Measurements from ENCODE around the gene DENND1A.
"Not testable (repeated sequence)": the region's sequence is repeated elsewhere in the genome, so short reads cannot be mapped to it uniquely, and the experiment has no call there.

The DENND1A gene

GRCh38 chr9:123861756-123862120 lies 68.2 kb downstream of the DENND1A start:
- no peak for DNase-seq

DNA sequence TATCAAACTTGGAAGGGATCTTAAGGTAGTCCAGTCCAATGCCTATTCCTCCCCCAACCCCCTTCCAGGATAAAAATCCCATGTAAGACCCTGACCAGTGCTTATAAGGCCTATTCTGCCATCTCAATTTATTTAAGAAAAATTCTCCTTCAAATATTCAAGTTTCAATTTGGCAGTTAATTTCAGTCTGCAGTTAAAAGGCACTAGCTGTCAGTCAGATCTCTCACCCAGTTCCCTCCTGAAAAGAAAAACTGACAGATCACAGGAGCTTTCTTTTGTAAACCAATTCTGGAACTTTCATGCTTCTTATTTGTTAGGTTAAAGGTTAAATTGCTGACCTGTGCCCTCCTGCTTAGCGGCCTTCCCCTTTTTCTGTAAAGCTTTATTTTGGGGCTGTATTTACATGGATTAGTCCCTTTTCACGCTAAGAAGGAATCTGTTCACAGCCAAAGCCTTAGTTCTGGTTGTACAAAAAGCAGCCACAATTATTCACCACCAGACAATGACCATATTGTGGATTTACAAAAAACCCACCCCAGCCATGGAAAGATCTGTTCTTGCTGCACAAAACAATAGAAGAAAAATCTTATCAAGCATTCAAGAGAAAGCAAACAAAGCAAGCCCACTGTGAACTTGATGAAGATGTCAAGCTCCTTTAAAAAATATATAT lies 68.7 kb downstream of the DENND1A start:
- DNase-seq: no peak

DNA sequence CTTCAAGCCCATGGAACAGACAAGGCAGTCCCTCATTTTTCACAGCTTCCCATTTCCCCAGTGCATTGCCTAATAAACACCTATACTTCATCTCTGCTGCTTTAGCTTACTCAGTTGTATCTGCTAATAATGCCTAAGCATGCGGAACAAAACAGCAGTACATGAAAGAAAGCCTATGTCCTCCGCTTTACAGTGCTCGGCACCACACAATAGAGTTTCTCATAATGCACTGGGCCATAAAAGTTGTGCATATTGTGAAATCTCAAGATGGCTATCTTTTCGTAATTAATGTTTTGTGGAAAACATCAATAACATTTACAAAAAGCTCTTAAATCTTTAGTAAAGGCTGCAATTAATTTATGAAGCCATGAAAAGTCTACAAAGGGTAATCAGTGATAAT lies 69.3 kb downstream of the DENND1A start:
- DNase-seq: no peak

GRCh38 chr9:123852403-123852802 lies 77.5 kb downstream of the DENND1A start:
- DNase-seq: no peak

DNA sequence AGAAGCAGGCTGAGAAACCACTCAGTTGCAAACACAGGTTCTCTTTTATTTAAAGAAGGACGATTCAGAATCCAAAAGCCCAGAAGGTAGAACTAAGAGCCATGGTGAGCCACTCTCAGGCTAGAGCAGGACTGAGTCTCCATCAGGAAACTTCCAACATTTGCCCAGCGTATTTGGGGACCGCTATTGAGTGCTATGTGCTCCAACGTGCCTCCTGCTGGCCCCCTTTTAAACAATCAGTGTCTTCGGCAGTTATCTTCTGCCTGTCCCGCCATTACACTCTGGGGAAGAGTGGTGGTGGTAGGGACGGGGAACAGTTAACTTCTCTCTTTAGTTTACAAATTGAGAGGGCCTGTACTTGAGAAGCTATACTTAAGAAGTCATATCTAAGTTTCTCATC lies 78.1 kb downstream of the DENND1A start:
- DNase-seq: no peak

GRCh38 chr9:123848447-123849085 lies 81.4 kb downstream of the DENND1A start:
- DNase-seq: no peak

DNA sequence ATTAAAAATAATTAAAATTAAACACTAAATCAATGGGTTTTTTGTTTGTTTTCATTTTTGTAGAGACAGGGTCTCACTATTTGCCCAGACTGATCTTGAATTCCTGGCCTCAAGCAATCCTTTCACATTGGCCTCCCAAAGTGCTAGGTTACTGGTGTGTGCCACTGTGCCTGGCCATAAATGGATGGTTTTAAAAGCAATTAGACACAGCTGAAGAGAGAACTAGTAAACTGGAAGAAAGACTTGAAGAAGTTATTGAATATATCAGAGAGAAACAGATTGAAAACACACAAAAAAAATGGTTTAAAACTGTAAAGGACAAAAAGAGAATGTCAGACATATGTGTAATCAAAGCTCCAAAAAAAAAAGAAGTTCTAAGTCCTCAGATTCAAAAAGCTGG lies 83.0 kb downstream of the DENND1A start:
- DNase-seq: no peak

GRCh38 chr9:123843703-123844102 lies 86.2 kb downstream of the DENND1A start:
- no peak for DNase-seq

DNA sequence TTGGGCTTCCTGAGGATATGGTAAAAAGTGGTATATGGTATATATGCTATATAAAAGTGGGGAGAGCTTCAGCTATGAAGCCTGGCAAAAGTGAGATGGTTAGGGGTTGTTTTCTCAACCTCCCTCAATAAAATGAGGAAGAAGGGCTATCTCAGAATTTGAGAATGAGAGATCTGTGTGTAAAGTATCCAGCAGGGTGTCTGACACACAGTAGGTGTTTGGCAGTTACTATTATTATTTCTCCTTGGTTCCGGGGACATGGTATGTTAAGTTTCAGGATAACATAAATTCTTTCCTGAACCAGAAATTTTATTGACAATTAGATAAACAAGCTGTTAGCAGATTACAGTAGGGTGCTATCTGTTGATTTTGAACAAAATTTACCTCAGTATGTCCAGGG lies 94.1 kb downstream of the DENND1A start:
- DNase-seq: no peak

DNA sequence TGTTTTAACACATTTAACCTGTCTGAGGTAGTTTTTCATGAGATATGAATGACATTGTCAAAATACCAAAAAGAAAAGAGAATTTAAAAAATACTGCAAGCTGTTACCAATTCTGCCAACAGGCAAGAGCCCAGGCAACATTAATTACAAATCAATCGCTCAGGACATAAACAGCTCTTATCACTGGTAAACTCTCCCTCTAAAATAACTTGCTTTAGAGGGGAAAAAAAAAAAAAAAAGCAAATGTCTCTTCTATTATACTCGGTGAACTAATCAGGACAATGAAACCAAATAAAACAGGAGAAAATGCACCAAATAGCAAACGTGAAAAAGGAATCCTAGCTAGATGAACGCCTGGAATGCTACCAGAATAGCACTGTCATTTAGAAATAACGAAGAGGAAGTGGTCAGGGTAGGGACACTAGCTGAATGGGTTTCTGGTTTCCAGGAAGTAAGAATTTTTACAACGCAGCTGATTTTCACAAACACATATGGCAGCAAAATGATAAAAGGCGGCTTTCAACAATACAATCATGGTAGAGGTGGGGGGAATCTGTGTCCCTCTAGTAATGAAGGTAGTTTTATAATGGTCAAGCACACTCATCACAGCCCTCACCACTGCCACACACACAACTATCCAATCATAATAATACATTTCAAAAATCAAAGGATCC lies 94.9 kb downstream of the DENND1A start:
- no peak for DNase-seq

DNA sequence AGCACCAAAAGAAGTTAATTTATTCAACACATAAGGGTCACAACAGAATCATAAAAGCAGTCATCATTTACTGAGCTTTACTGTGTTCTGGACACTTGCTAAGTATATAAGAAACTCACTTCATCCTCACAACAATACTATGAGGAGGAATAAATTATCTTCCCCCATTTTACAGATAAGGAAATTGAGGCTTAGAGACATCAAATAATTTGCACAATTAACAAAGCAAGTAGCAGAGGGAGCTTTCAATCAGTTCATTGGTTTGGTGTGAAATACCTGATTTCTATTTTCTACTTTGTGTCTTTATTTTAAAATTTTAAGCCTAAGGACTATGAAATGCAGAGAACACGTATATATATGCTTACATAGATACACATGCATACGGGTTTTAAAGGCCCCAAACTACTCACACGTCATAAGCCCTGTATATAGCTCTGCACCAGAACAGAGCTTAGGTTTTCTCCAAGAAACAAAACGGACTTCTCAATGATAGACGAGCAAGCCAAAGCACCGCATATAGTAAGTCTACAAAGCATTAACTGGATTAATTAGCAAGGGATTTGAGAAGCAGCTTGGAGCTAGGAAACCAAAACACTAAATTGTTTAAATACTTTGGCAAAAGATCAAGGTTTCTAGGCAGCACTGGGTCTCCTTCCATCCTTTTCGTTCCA lies 95.6 kb downstream of the DENND1A start:
- no peak for DNase-seq

DNA sequence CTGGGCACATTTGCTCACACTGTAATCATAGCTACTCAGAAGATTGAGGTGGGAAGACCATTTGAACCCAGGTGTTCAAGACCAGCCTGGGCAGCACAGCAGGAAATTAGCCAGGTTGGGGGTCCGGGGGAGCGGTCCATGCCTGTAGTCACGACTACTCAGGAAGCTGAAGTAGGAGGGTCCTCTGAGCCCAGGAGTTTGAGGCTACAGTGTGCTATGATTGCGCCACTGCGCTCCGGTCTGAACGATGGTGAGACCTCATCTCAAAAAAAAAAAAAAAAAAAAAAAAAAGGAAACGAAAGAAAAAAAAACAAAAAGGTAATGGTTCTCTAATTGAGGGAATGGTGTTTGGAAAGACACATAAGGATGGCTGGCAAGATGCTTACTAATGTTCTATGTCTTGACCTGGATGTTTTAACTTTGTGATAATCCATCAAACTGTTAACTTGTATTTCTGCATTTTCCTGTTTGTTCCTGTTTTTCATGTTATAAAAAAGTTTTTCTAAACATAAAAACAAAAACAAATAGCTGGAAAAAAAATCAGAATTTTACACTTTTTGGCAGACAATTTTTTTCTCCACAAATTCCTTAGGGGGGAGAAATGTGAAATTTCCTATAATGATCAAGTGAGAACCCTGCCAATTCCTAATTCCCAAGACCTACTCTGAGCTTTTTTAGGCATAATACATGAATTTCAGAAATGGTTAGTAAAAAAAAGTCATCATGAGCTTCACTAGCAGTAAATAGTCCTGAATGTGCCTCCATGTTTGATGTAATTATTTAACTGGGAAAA lies 96.9 kb downstream of the DENND1A start:
- no peak for DNase-seq

DNA sequence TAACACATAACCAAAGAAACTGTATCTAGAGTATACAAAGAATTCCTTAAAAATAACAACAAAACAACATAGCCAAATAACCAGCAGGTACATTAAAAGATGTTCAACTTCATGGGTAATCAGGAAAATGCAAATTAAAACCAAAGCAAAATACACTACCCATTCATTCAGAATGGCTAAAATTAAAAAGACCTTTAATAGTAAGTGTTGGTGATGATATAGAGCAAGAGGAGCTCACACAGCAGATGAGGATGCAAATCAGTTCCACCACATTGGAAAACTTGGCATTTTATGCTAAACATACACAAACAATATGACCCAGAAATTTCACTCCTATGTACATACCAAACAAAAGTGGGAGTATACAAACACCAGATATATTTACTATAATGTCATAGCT lies 97.8 kb downstream of the DENND1A start:
- DNase-seq: no peak

GRCh38 chr9:123828449-123828848 lies 101.5 kb downstream of the DENND1A start:
- no peak for DNase-seq

- no peak for DNase-seq
Measured at GRCh38 chr9:123825342-123826060, 104.4 kb downstream of the DENND1A start.

GRCh38 chr9:123823194-123823947 lies 106.6 kb downstream of the DENND1A start:
- no peak for DNase-seq

DNA sequence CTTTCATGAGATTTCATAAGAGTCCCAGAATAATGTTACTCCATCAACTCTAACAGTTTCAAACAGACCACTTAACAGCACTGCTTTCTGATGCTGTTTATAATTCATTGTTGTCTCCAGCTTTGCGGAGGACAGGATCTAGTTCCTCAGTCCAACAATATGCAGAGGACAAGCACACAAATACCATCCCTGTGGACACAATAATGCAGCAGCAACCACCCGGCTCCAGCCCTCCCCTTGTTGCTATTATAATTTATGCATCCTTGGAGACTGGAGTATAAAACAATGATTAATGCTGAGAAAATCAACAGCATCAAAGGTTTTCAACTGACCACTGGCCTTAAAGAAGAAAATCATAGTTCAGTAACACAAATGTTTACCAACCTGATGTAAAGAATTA lies 108.3 kb downstream of the DENND1A start:
- no peak for DNase-seq

GRCh38 chr9:123820139-123820538 lies 109.8 kb downstream of the DENND1A start:
- DNase-seq: no peak

DNA sequence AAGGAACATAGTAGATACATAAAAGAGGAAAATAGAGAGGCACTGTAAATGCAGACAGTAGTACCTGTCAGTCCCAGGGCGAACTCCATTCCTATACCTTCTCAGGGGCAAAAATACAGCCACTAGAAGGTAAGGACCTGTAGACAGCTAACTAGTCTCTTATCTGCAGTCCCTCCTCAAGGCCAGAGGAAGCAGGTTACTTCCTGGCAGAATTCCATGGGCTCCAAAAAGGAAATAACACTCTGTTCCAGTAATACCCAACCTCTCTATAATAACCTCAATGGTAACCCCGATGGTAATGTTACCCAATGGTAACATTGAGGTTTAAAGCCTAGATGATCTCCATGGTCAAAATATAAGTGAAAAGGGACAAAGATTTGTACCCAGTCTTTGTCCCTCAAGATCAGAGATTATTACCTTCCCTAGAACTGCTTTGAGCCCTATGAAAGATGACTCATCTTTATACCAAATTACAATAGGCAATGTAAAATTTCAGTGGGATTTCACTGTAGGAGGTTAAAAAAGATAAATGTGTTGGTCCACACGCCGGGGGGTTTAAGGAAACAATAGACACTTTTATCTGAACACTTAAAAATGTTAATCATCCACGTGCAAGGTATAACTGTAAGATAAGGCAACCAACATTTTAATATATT lies 113.0 kb downstream of the DENND1A start:
- DNase-seq: no peak

- DNase-seq: not testable (repeated sequence)
Measured at GRCh38 chr9:123815856-123816255, 114.1 kb downstream of the DENND1A start.

DNA sequence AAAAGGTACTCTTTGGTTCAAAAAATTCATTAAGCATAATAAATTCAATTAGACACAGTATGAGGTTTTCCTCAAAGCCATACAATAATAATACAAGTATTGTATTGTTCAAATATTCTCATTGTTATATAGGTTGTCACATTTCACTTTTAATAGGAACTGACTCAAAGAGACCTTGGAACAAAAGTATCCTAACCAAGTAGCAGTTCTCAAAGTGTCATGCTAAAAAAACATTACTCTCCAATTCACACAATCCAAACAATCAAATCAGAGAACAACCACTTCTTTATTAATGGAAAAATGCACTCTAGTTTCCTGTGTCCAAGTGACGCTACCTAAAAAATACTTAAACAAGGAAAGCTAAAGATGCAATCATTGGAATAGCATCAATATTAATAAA lies 115.4 kb downstream of the DENND1A start:
- no peak for DNase-seq
